Right ventricle myocardium superior (tissue), 1 donor: Measurements from ENCODE around the gene DNM2. TPM values are rescaled to one million over a fixed set of nuclear protein-coding genes. Genes with fewer than 3 reads are reported as not detected.
A peak's percentile ranks its signal among the peaks of the same experiment; 100 is the strongest.
"Not testable (repeated sequence)": the region's sequence is repeated elsewhere in the genome, so short reads cannot be mapped to it uniquely, and the experiment has no call there.

Experiments
- ATAC-seq: fragments of 200-7000 bp; cut with Tn5 transposase; one replicate; pipeline ENCODE4 v1.9.1; 2020; ENCODE audit warnings: mild to moderate bottlenecking; ENCODE audit not compliant: poor library complexity
- DNase-seq: peaks from one replicate; pipeline ENCODE4 v3.0.0-alpha.2; 2020
- intact Hi-C: fragments of 100-400 bp; cut with DNase I; formaldehyde crosslinking; loops from one replicate; pipeline ENCODE4 v1.11.2; 2022
- total RNA-seq: library from RNA; stranded (reverse); fragmentation: NEBNext Ultra II Directional; extraction: Animal tissue kit (Norgen Biotek cat#: 25700); gene quantifications from one replicate; pipeline ENCODE4 v1.2.1, GENCODE V29; 2021
- donor health status: DM: no; HTN: yes; CAD: no; lungs with severe emphysema.

Gene DNM2
- total RNA-seq, 1 donor from 2014 or later, result 180 TPM

- no peak for ATAC-seq
- intact Hi-C loops, result no loop called here
- no peak for DNase-seq
Observed at GRCh38 chr19:10839114-10840050, 121.5 kb downstream of the DNM2 start.

- ATAC-seq (no peak), DNase-seq (no peak)
- intact Hi-C loops, result no loop called here
Observed at GRCh38 chr19:10842788-10843187, 124.9 kb downstream of the DNM2 start.

GRCh38 chr19:10846500-10847202 lies 128.8 kb downstream of the DNM2 start:
- ATAC-seq, result no peak
- intact Hi-C loops, result no loop called here
- no peak for DNase-seq

- intact Hi-C loops, result no loop called here
- no peak for DNase-seq
- ATAC-seq, result peak; percentile 58
Observed at GRCh38 chr19:10848230-10848856, 130.5 kb downstream of the DNM2 start, which contains the start of gene C19orf38. Gene C19orf38, plus strand, starts transcription at chr19:10848415. Its CDS starts 94 bp downstream, at chr19:10848509.

GRCh38 chr19:10850631-10851030 lies 132.8 kb downstream of the DNM2 start:
- intact Hi-C loops, result no loop called here
- no peak for DNase-seq
- no peak for ATAC-seq

- ATAC-seq, result no peak
- DNase-seq, result no peak
- intact Hi-C loops, result no loop called here
Observed at GRCh38 chr19:10852098-10852800, 134.4 kb downstream of the DNM2 start.

GRCh38 chr19:10852941-10853340 lies 135.1 kb downstream of the DNM2 start:
- intact Hi-C loops, result no loop called here
- no peak for ATAC-seq
- DNase-seq, result no peak

- intact Hi-C loops, result no loop called here
- ATAC-seq (no peak), DNase-seq (no peak)
Observed at GRCh38 chr19:10854350-10855089, 136.6 kb downstream of the DNM2 start.

- ATAC-seq, result no peak
- no peak for DNase-seq
- intact Hi-C loops, result no loop called here
Observed at GRCh38 chr19:10855879-10856522, 138.1 kb downstream of the DNM2 start.

- ATAC-seq, intact Hi-C loops, DNase-seq: not testable (repeated sequence)
Observed at GRCh38 chr19:10856899-10857298, 139.0 kb downstream of the DNM2 start.

- intact Hi-C loops, result no loop called here
- ATAC-seq (no peak), DNase-seq (no peak)
Observed at GRCh38 chr19:10858204-10858828, 140.4 kb downstream of the DNM2 start.

GRCh38 chr19:10861103-10861651 lies 143.3 kb downstream of the DNM2 start:
- intact Hi-C loops, result no loop called here
- no peak for ATAC-seq
- no peak for DNase-seq

- no peak for DNase-seq
- no peak for ATAC-seq
Observed at GRCh38 chr19:10862561-10863106, 144.8 kb downstream of the DNM2 start.

GRCh38 chr19:10863107-10863717 lies 145.3 kb downstream of the DNM2 start:
- intact Hi-C loops, result no loop called here
- ATAC-seq (peak; percentile 12), DNase-seq (no peak)

More at GRCh38 chr19:10862561-10863106, 144.8 kb downstream of the DNM2 start:
- intact Hi-C loops, result no loop called here

GRCh38 chr19:10864538-10864899 lies 146.6 kb downstream of the DNM2 start:
- intact Hi-C loops, result loop anchor here (2.0 kb wide), 2 partner anchors 96 to 148 kb away; no protein-coding TSS in a partner anchor
- DNase-seq (peak; percentile 91), ATAC-seq (peak; percentile 88)

GRCh38 chr19:10866495-10866894 lies 148.6 kb downstream of the DNM2 start:
- intact Hi-C loops, result loop anchor here (5.0 kb wide), 1 partner anchor 209 kb away; no protein-coding TSS in a partner anchor
- no peak for DNase-seq
- no peak for ATAC-seq
